ENCODE measurements around the gene TMEM120A. TPM values are rescaled to one million over a fixed set of nuclear protein-coding genes. Genes with fewer than 3 reads are reported as not detected.

TMEM120A gene
- total RNA-seq, 1 experiment from 2014 or later: 17.9 TPM

- no peaks in the 10 kb centered on the region for H3K79me2 ChIP-seq (ENCODE audit: low read length)
- no peaks in the 10 kb centered on the region for H3K27me3 ChIP-seq (ENCODE audit: low read length)
- no peak for ATAC-seq
- H4K20me1 ChIP-seq (ENCODE audit: low read length): no peaks in the 10 kb centered on the region
- H3K36me3 ChIP-seq (ENCODE audit: low read depth, low read length): peaks cover 7% of the 10 kb centered on the region
- H3K9me2 ChIP-seq (replicated peaks; ENCODE audit: low read length): no peaks in the 10 kb centered on the region
- intact Hi-C loops (cut with micrococcal nuclease): no loop called here
- BruUV-seq (replicated peaks): no TSS peak
- no peaks in the 10 kb centered on the region for H3F3A ChIP-seq (ENCODE audit: low read length, unreplicated experiment)
- DNase-seq: no peak
- no peaks in the 10 kb centered on the region for H3K4me1 ChIP-seq (ENCODE audit: insufficient read depth, low read length)
- no peaks in the 10 kb centered on the region for H3K9me3 ChIP-seq (ENCODE audit: low read length)
- no peak overlapping the region for H3K9ac ChIP-seq (ENCODE audit: low read length)
- no peak overlapping the region for H3K4me2 ChIP-seq (ENCODE audit: low read length)
- POLR2A ChIA-PET (ENCODE audit: unreplicated experiment): no interaction called here
- no peak overlapping the region for H3K4me3 ChIP-seq (ENCODE audit: low read length)
- H3K27ac ChIP-seq (ENCODE audit: low read length): no peak overlapping the region
- TF ChIP-seq EZH2phosphoT487 (IDR thresholded peaks at IDR 0.05; ENCODE audit: borderline replicate concordance, low read length): no peak
- TF ChIP-seq, protein P1, sequence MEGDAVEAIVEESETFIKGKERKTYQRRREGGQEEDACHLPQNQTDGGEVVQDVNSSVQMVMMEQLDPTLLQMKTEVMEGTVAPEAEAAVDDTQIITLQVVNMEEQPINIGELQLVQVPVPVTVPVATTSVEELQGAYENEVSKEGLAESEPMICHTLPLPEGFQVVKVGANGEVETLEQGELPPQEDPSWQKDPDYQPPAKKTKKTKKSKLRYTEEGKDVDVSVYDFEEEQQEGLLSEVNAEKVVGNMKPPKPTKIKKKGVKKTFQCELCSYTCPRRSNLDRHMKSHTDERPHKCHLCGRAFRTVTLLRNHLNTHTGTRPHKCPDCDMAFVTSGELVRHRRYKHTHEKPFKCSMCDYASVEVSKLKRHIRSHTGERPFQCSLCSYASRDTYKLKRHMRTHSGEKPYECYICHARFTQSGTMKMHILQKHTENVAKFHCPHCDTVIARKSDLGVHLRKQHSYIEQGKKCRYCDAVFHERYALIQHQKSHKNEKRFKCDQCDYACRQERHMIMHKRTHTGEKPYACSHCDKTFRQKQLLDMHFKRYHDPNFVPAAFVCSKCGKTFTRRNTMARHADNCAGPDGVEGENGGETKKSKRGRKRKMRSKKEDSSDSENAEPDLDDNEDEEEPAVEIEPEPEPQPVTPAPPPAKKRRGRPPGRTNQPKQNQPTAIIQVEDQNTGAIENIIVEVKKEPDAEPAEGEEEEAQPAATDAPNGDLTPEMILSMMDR (conservative IDR thresholded peaks at IDR 0.05; ENCODE audit: low read depth, low read length): no peak
- no peak for TF ChIP-seq EZH2 (IDR thresholded peaks at IDR 0.05; ENCODE audit: low read length, unreplicated experiment)
- CTCF ChIA-PET: no interaction called here
- H2AFZ ChIP-seq (ENCODE audit: low read length): no peak overlapping the region
Observed at GRCh38 chr7:76016191-76016947, 22.0 kb upstream of the TMEM120A start.

GRCh38 chr7:76011442-76011861 lies 17.1 kb upstream of the TMEM120A start:
- Histone ChIP-seq H3K9me2 (replicated peaks; ENCODE audit: low read length) (no peaks in the 10 kb centered on the region), H3K4me1 (ENCODE audit: insufficient read depth, low read length) (no peaks in the 10 kb centered on the region), H3K36me3 (ENCODE audit: low read depth, low read length) (no peaks in the 10 kb centered on the region), H4K20me1 (ENCODE audit: low read length) (no peaks in the 10 kb centered on the region), H3K9me3 (ENCODE audit: low read length) (no peaks in the 10 kb centered on the region), H3K4me3 (ENCODE audit: low read length) (no peak overlapping the region), H3F3A (ENCODE audit: low read length, unreplicated experiment) (no peaks in the 10 kb centered on the region), H3K4me2 (ENCODE audit: low read length) (no peak overlapping the region), H3K27me3 (ENCODE audit: low read length) (no peaks in the 10 kb centered on the region), H3K27ac (ENCODE audit: low read length) (no peak overlapping the region), H2AFZ (ENCODE audit: low read length) (no peak overlapping the region), H3K9ac (ENCODE audit: low read length) (no peak overlapping the region), H3K79me2 (ENCODE audit: low read length) (no peaks in the 10 kb centered on the region)
- ChIA-PET POLR2A (ENCODE audit: unreplicated experiment) (no interaction called here), CTCF (no interaction called here)
- no TSS peak for BruUV-seq (replicated peaks)
- TF ChIP-seq, protein P1 (conservative IDR thresholded peaks at IDR 0.05; ENCODE audit: low read depth, low read length): no peak
- TF ChIP-seq EZH2 (IDR thresholded peaks at IDR 0.05; ENCODE audit: low read length, unreplicated experiment) (no peak), EZH2phosphoT487 (IDR thresholded peaks at IDR 0.05; ENCODE audit: borderline replicate concordance, low read length) (no peak)
- ATAC-seq: no peak
- intact Hi-C loops (cut with micrococcal nuclease): no loop called here
- DNase-seq: no peak

Data from PC-3 (cell line).